ENCODE measurements around the gene HM13.
"Not testable (repeated sequence)": the region's sequence is repeated elsewhere in the genome, so short reads cannot be mapped to it uniquely, and the experiment has no call there.

HM13 gene

GRCh38 chr20:31540406-31540805 lies 26.2 kb downstream of the HM13 start:
- DNase-seq (ENCODE audit: low spot score): no peak
- no peak for TF ChIP-seq CTCF (IDR thresholded peaks at IDR 0.05; ENCODE audit: extremely low read depth, missing control alignments)

- no peak for TF ChIP-seq CTCF (IDR thresholded peaks at IDR 0.05; ENCODE audit: extremely low read depth, missing control alignments)
- no peak for DNase-seq (ENCODE audit: low spot score)
Measured at GRCh38 chr20:31542201-31542842, 28.1 kb downstream of the HM13 start.

- no peak for DNase-seq (ENCODE audit: low spot score)
- TF ChIP-seq CTCF (IDR thresholded peaks at IDR 0.05; ENCODE audit: extremely low read depth, missing control alignments): no peak
Measured at GRCh38 chr20:31542963-31543362, 28.7 kb downstream of the HM13 start.

- TF ChIP-seq CTCF (IDR thresholded peaks at IDR 0.05; ENCODE audit: extremely low read depth, missing control alignments): no peak
- DNase-seq (ENCODE audit: low spot score): no peak
Measured at GRCh38 chr20:31543966-31544598, 29.8 kb downstream of the HM13 start.

- no peak for TF ChIP-seq CTCF (IDR thresholded peaks at IDR 0.05; ENCODE audit: extremely low read depth, missing control alignments)
- DNase-seq (ENCODE audit: low spot score): no peak
Measured at GRCh38 chr20:31544600-31544999, 30.4 kb downstream of the HM13 start.

GRCh38 chr20:31545621-31546040 lies 31.4 kb downstream of the HM13 start:
- DNase-seq (ENCODE audit: low spot score): not testable (repeated sequence)

GRCh38 chr20:31547017-31547675 lies 32.9 kb downstream of the HM13 start:
- no peak for TF ChIP-seq CTCF (IDR thresholded peaks at IDR 0.05; ENCODE audit: extremely low read depth, missing control alignments)
- peak; percentile 78 for DNase-seq (ENCODE audit: low spot score)

All from GM20000 (cell line).